NCI-H510A treated with DMSO at 0.1 percent for 48 hours (cell line): ENCODE results near the gene UMAD1.

Experiments used
- DNase-seq: peaks from one replicate; lab custom pipeline; 2025; lab: John Stamatoyannopoulos, UW

Gene UMAD1

GRCh38 chr7:7720750-7721621, 80.4 kb downstream of the UMAD1 start:
- peak; percentile 19 for DNase-seq

- DNase-seq: no peak
These were observed 91.2 kb downstream of the UMAD1 start for GRCh38 chr7:7731732-7732131.

GRCh38 chr7:7732621-7733281, 92.2 kb downstream of the UMAD1 start:
- DNase-seq: no peak

GRCh38 chr7:7736671-7737070, 96.1 kb downstream of the UMAD1 start:
- DNase-seq: peak; percentile 5

GRCh38 chr7:7737674-7738073, 97.1 kb downstream of the UMAD1 start:
- DNase-seq: no peak

GRCh38 chr7:7738177-7738576, 97.6 kb downstream of the UMAD1 start:
- no peak for DNase-seq

- DNase-seq: peak; percentile 17
These were observed 98.1 kb downstream of the UMAD1 start for GRCh38 chr7:7738622-7739021.

GRCh38 chr7:7739204-7740036, 98.9 kb downstream of the UMAD1 start:
- peak; percentile 7 for DNase-seq

GRCh38 chr7:7740037-7740355, 99.4 kb downstream of the UMAD1 start:
- DNase-seq: no peak

- DNase-seq: no peak
These were observed 101.7 kb downstream of the UMAD1 start for GRCh38 chr7:7742223-7742622.

GRCh38 chr7:7745258-7745657, 104.7 kb downstream of the UMAD1 start:
- no peak for DNase-seq

- no peak for DNase-seq
These were observed 105.4 kb downstream of the UMAD1 start for GRCh38 chr7:7745966-7746365.

- DNase-seq: no peak
These were observed 105.9 kb downstream of the UMAD1 start for GRCh38 chr7:7746458-7746857.

- no peak for DNase-seq
These were observed 110.2 kb downstream of the UMAD1 start for GRCh38 chr7:7750571-7751242.

- DNase-seq: no peak
These were observed 110.9 kb downstream of the UMAD1 start for GRCh38 chr7:7751243-7752092.

GRCh38 chr7:7756577-7756976, 116.0 kb downstream of the UMAD1 start:
- DNase-seq: no peak

- DNase-seq: no peak
These were observed 117.0 kb downstream of the UMAD1 start for GRCh38 chr7:7757576-7757975.

- no peak for DNase-seq
These were observed 120.9 kb downstream of the UMAD1 start for GRCh38 chr7:7761340-7761973.

- no peak for DNase-seq
These were observed 121.6 kb downstream of the UMAD1 start for GRCh38 chr7:7761974-7762779.
